Measurements from ENCODE around the gene PRKCD. TPM values are rescaled to one million over a fixed set of nuclear protein-coding genes. Genes with fewer than 3 reads are reported as not detected.

The PRKCD gene
- total RNA-seq, 1 experiment from 2014 or later = 1.4 TPM

DNA sequence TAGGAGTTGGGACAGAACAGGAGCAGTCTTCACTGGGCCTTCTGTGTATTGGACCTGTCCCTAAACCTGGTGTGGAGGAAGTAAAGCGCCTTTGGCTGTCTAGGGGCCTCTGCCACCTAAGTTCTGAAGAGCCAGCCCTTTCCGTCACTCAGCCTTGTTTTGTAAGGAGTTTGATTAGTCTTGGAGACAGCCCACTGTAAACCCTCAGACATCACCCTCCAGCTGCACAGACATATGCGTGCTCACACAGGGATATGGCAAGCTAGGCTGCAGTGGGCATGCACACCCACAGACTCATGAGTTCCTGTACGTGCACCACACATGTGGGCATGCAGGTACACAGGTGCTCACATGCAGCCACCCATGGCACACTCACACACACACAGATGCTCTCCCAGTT, 5.2 kb downstream of the PRKCD start:
- Histone ChIP-seq H3K4me3 (ENCODE audit: low read depth, low read length, poor library complexity, severe bottlenecking) (no peak overlapping the region), H3K36me3 (ENCODE audit: insufficient read depth, low read length, poor library complexity, severe bottlenecking) (no peaks in the 10 kb centered on the region), H3K27me3 (replicated peaks; ENCODE audit: insufficient read depth, low read depth, low read length, poor library complexity) (no peaks in the 10 kb centered on the region), H3K4me1 (ENCODE audit: insufficient read depth, low read length, poor library complexity, severe bottlenecking) (no peaks in the 10 kb centered on the region), H3K27ac (ENCODE audit: low read depth, low read length, poor library complexity, severe bottlenecking) (no peak overlapping the region), H3K9me3 (ENCODE audit: low read depth, low read length, poor library complexity, severe bottlenecking) (no peaks in the 10 kb centered on the region)
- POLR2A ChIA-PET (ENCODE audit: low non-redundant PET) = no interaction called here
- intact Hi-C loops (cut with micrococcal nuclease; ENCODE audit: unreplicated experiment) = no loop called here
- CTCF ChIA-PET = no interaction called here
- no peak for DNase-seq (ENCODE audit: low spot score)
- BruUV-seq (replicated peaks) = no TSS peak
- TF ChIP-seq EZH2 (IDR thresholded peaks at IDR 0.05; ENCODE audit: borderline replicate concordance, low read depth, low read length, poor library complexity, severe bottlenecking) (no peak), CTCF (conservative IDR thresholded peaks at IDR 0.05; ENCODE audit: low read depth, low read length) (no peak)

DNA sequence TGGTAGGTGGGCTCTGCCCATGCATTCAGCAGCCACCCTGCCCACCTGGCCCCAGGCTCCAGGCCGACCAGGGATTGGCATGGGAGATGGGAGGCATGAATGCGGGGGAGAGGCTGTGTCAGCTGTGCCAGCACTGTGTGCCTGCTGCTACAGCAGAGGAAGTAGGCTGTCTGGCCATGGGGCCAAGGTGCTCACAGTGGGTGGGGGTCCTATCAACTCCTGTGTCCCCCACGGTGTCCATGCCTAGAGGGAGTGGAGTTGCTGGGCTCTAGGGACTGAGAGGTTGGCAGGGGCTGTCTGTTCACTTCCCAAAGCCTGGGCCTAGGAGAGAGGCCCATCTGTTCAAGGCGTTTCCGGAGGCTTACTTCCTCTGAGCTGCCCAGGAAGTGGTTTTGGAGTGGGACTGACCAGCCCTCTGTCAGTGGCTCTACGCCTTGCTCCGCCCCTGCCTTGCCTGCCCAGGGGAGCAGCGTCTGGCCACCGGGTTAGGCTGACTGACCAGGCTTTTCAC, 5.8 kb downstream of the PRKCD start:
- no peaks in the 10 kb centered on the region for H3K27me3 ChIP-seq (replicated peaks; ENCODE audit: insufficient read depth, low read depth, low read length, poor library complexity)
- CTCF ChIA-PET = no interaction called here
- H3K36me3 ChIP-seq (ENCODE audit: insufficient read depth, low read length, poor library complexity, severe bottlenecking) = no peaks in the 10 kb centered on the region
- no peak overlapping the region for H3K27ac ChIP-seq (ENCODE audit: low read depth, low read length, poor library complexity, severe bottlenecking)
- BruUV-seq (replicated peaks) = no TSS peak
- no peaks in the 10 kb centered on the region for H3K4me1 ChIP-seq (ENCODE audit: insufficient read depth, low read length, poor library complexity, severe bottlenecking)
- no peak for TF ChIP-seq EZH2 (IDR thresholded peaks at IDR 0.05; ENCODE audit: borderline replicate concordance, low read depth, low read length, poor library complexity, severe bottlenecking)
- TF ChIP-seq CTCF (conservative IDR thresholded peaks at IDR 0.05; ENCODE audit: low read depth, low read length) = no peak
- intact Hi-C loops (cut with micrococcal nuclease; ENCODE audit: unreplicated experiment) = no loop called here
- DNase-seq (ENCODE audit: low spot score) = no peak
- no peaks in the 10 kb centered on the region for H3K9me3 ChIP-seq (ENCODE audit: low read depth, low read length, poor library complexity, severe bottlenecking)
- H3K4me3 ChIP-seq (ENCODE audit: low read depth, low read length, poor library complexity, severe bottlenecking) = no peak overlapping the region
- POLR2A ChIA-PET (ENCODE audit: low non-redundant PET) = interaction anchor here (0.7 kb wide), 1 partner anchor 28 kb away, joined by 3 read pairs; no protein-coding TSS in a partner anchor

- Histone ChIP-seq H3K36me3 (ENCODE audit: insufficient read depth, low read length, poor library complexity, severe bottlenecking) (no peaks in the 10 kb centered on the region), H3K27ac (ENCODE audit: low read depth, low read length, poor library complexity, severe bottlenecking) (no peak overlapping the region), H3K4me3 (ENCODE audit: low read depth, low read length, poor library complexity, severe bottlenecking) (no peak overlapping the region), H3K9me3 (ENCODE audit: low read depth, low read length, poor library complexity, severe bottlenecking) (no peaks in the 10 kb centered on the region), H3K27me3 (replicated peaks; ENCODE audit: insufficient read depth, low read depth, low read length, poor library complexity) (no peaks in the 10 kb centered on the region), H3K4me1 (ENCODE audit: insufficient read depth, low read length, poor library complexity, severe bottlenecking) (no peaks in the 10 kb centered on the region)
- DNase-seq (ENCODE audit: low spot score) = no peak
- TF ChIP-seq EZH2 (IDR thresholded peaks at IDR 0.05; ENCODE audit: borderline replicate concordance, low read depth, low read length, poor library complexity, severe bottlenecking) (no peak), CTCF (conservative IDR thresholded peaks at IDR 0.05; ENCODE audit: low read depth, low read length) (no peak)
- intact Hi-C loops (cut with micrococcal nuclease; ENCODE audit: unreplicated experiment) = no loop called here
- CTCF ChIA-PET = no interaction called here
- POLR2A ChIA-PET (ENCODE audit: low non-redundant PET) = interaction anchor here (0.7 kb wide), 1 partner anchor 27 kb away, joined by 3 read pairs; no protein-coding TSS in a partner anchor
- BruUV-seq (replicated peaks) = no TSS peak
Measured at GRCh38 chr3:53167418-53168174, 6.6 kb downstream of the PRKCD start.

All from A673 (cell line).